ENCODE data around the gene DHRS7.

Gene DHRS7

GRCh38 chr14:60184146-60184904, 19.1 kb upstream of the DHRS7 start:
- DNase-seq = peak; percentile 80

GRCh38 chr14:60183741-60184140, 18.5 kb upstream of the DHRS7 start:
- DNase-seq = peak; percentile 17

GRCh38 chr14:60183138-60183537, 17.9 kb upstream of the DHRS7 start:
- DNase-seq = no peak

GRCh38 chr14:60179431-60179869, 14.3 kb upstream of the DHRS7 start:
- no peak for DNase-seq

- no peak for DNase-seq
These were observed 13.6 kb upstream of the DHRS7 start for GRCh38 chr14:60178820-60179219.

GRCh38 chr14:60178164-60178563, 13.0 kb upstream of the DHRS7 start:
- no peak for DNase-seq

GRCh38 chr14:60175255-60175902, 10.2 kb upstream of the DHRS7 start:
- no peak for DNase-seq

- DNase-seq = no peak
These were observed 9.4 kb upstream of the DHRS7 start for GRCh38 chr14:60174352-60175254.

GRCh38 chr14:60171690-60172089, 6.5 kb upstream of the DHRS7 start:
- no peak for DNase-seq

GRCh38 chr14:60170948-60171347, 5.8 kb upstream of the DHRS7 start:
- DNase-seq = no peak

- no peak for DNase-seq
These were observed 4.5 kb upstream of the DHRS7 start for GRCh38 chr14:60169722-60170121.

- peak; percentile 39 for DNase-seq
These were observed 944 bp upstream of the DHRS7 start for GRCh38 chr14:60166142-60166541.

GRCh38 chr14:60165547-60165876, 314 bp upstream of the DHRS7 start:
- no peak for DNase-seq

GRCh38 chr14:60164404-60164711, 840 bp downstream of the DHRS7 start:
- DNase-seq = no peak

- no peak for DNase-seq
These were observed 1.5 kb downstream of the DHRS7 start for GRCh38 chr14:60163693-60164092.

- no peak for DNase-seq
These were observed 3.7 kb downstream of the DHRS7 start for GRCh38 chr14:60161196-60162107.

GRCh38 chr14:60160422-60160821, 4.8 kb downstream of the DHRS7 start:
- no peak for DNase-seq

- DNase-seq = no peak
These were observed 10.5 kb downstream of the DHRS7 start for GRCh38 chr14:60154671-60155070.

GRCh38 chr14:60153991-60154390, 11.2 kb downstream of the DHRS7 start:
- peak; percentile 30 for DNase-seq

GRCh38 chr14:60151715-60152114, 13.5 kb downstream of the DHRS7 start:
- peak; percentile 73 for DNase-seq

- DNase-seq = no peak
These were observed 30.5 kb downstream of the DHRS7 start for GRCh38 chr14:60134702-60135101.

GRCh38 chr14:60133487-60133886, 31.7 kb downstream of the DHRS7 start:
- DNase-seq = no peak

- DNase-seq = no peak
These were observed 39.3 kb downstream of the DHRS7 start for GRCh38 chr14:60125918-60126317.

Data from CD4-positive, alpha-beta T cell treated with Interleukin-21 for 1 hour (primary cell).